Measurements from ENCODE around the gene GRID2.

DNA sequence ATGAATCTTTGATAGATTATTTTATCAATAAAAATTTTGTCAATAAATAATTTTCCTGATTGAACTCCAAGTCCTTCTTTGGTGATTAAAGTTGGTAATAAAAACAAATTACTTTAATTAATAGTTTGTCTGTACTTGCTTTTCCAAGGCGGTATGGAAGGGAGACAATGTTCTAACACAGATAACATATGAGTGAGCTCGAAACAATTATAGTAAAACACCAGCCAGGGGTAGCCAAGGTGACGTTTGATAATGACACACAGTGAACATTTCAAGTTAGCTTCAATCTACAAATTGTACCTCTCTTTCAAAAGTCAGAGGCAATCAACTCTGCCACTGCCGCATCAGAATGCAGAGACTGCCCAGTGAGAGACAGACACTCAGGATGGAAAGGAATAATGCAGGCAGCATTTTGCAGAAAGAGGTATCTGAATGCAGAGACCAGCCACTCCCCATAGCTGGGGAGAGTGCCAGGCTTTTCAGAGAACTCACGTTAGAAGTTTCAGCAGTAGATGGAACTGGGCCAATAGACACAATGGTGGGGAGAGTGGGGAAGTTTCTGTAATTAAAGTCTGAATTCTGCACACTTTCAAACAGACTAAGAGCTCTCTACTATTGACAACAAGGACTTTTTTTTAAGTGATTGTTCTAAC, 1506.7 kb downstream of the GRID2 start:
- TF ChIP-seq, protein P1, sequence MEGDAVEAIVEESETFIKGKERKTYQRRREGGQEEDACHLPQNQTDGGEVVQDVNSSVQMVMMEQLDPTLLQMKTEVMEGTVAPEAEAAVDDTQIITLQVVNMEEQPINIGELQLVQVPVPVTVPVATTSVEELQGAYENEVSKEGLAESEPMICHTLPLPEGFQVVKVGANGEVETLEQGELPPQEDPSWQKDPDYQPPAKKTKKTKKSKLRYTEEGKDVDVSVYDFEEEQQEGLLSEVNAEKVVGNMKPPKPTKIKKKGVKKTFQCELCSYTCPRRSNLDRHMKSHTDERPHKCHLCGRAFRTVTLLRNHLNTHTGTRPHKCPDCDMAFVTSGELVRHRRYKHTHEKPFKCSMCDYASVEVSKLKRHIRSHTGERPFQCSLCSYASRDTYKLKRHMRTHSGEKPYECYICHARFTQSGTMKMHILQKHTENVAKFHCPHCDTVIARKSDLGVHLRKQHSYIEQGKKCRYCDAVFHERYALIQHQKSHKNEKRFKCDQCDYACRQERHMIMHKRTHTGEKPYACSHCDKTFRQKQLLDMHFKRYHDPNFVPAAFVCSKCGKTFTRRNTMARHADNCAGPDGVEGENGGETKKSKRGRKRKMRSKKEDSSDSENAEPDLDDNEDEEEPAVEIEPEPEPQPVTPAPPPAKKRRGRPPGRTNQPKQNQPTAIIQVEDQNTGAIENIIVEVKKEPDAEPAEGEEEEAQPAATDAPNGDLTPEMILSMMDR (IDR thresholded peaks at IDR 0.05) = no peak
- TF ChIP-seq POLR2A (IDR thresholded peaks at IDR 0.05) = no peak

All from thyroid gland (tissue), 4 donors.